HG03280 (cell line): ENCODE results near the gene AGO4.
"Not testable (repeated sequence)": the region's sequence is repeated elsewhere in the genome, so short reads cannot be mapped to it uniquely, and the experiment has no call there.

ENCODE experiments used
- ATAC-seq: cut with Tn5 transposase; IDR thresholded peaks from one replicate; pipeline ENCODE4 v1.9.1; 2021; ENCODE audit warnings: mild to moderate bottlenecking, moderate library complexity; ENCODE audit not compliant: unreplicated experiment

AGO4 gene

GRCh38 chr1:35807614-35808449, at the start of gene AGO4:
AGO4 (plus strand) TSS chr1:35808016; CDS start chr1:35808417, 401 bp downstream.
- no peak for ATAC-seq

GRCh38 chr1:35762141-35762540, 45.7 kb upstream of the AGO4 start:
- ATAC-seq = no peak

GRCh38 chr1:35763201-35763600, 44.6 kb upstream of the AGO4 start:
- no peak for ATAC-seq

- no peak for ATAC-seq
Measured at GRCh38 chr1:35764283-35764682, 43.5 kb upstream of the AGO4 start.

GRCh38 chr1:35768350-35769187, 39.2 kb upstream of the AGO4 start:
- ATAC-seq = no peak

- ATAC-seq = peak; percentile 76
Measured at GRCh38 chr1:35769188-35769758, 38.5 kb upstream of the AGO4 start.

- no peak for ATAC-seq
Measured at GRCh38 chr1:35773711-35774110, 34.1 kb upstream of the AGO4 start.

- ATAC-seq = not testable (repeated sequence)
Measured at GRCh38 chr1:35776172-35776571, 31.6 kb upstream of the AGO4 start.

- ATAC-seq = no peak
Measured at GRCh38 chr1:35777109-35777508, 30.7 kb upstream of the AGO4 start.

GRCh38 chr1:35783055-35783583, 24.7 kb upstream of the AGO4 start:
- ATAC-seq = no peak

GRCh38 chr1:35784364-35784763, 23.5 kb upstream of the AGO4 start:
- ATAC-seq = not testable (repeated sequence)

- ATAC-seq = no peak
Measured at GRCh38 chr1:35788139-35788538, 19.7 kb upstream of the AGO4 start.

- no peak for ATAC-seq
Measured at GRCh38 chr1:35790670-35791069, 17.1 kb upstream of the AGO4 start.

GRCh38 chr1:35795295-35795694, 12.5 kb upstream of the AGO4 start:
- ATAC-seq = no peak

- no peak for ATAC-seq
Measured at GRCh38 chr1:35797380-35797779, 10.4 kb upstream of the AGO4 start.

- ATAC-seq = not testable (repeated sequence)
Measured at GRCh38 chr1:35798019-35798418, 9.8 kb upstream of the AGO4 start.

- not testable (repeated sequence) for ATAC-seq
Measured at GRCh38 chr1:35800167-35800887, 7.5 kb upstream of the AGO4 start.

- no peak for ATAC-seq
Measured at GRCh38 chr1:35808450-35809113, 766 bp downstream of the AGO4 start.

- no peak for ATAC-seq
Measured at GRCh38 chr1:35809114-35810095, 1.6 kb downstream of the AGO4 start.
